Thyroid gland (tissue), 4 donors: ENCODE data around the gene PIEZO2.

Experiments used
- CTCF ChIP-seq, 6 experiments: fragments of 200-600 bp in 3 of 6; fragments of 450-650 bp in 3 of 6; sonication (generic) in 3 of 6; IDR thresholded peaks; one replicate each; pipeline ENCODE4 v1.5.1; 2016 to 2019; ENCODE audit warnings: antibody characterized with exemption in 6 of 6, mild to moderate bottlenecking in 2 of 6, inconsistent platforms in 1 of 6, moderate library complexity in 1 of 6
- POLR2A ChIP-seq, 2 donors: fragments of 450-650 bp; IDR thresholded peaks; one replicate each; pipeline ENCODE4 v1.6.1; 2017; ENCODE audit warnings: antibody characterized with exemption in 2 of 2, mild to moderate bottlenecking in 2 of 2, moderate library complexity in 1 of 2

GRCh38 chr18:11178951-11179549, 29.7 kb upstream of the PIEZO2 start:
- no peak for TF ChIP-seq CTCF (IDR thresholded peaks at IDR 0.05)
- no peak for TF ChIP-seq POLR2A (IDR thresholded peaks at IDR 0.05)
